ENCODE data around the gene TLN1.

The TLN1 gene

DNA sequence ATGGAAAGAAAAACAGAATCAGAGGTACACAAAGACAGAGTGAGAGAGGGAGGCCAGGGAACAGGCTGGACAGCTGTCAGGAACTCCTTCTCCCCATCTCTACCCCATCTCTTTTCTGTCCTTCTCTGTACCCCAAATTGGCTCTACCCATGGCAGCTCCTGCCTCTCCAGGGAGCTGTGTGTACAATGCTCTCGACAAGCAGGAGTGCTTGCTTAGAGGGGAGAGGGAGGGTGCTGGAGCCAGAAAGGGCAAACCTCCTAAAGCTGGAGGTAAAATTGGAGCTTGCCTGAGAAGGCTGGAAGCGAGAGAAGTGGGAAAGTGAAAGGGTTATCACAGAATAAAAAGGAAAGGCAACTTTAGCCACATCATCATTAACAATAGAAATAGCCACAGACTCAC lies 48.7 kb downstream of the TLN1 start:
- FAIRE-seq: no peak

- no peak for FAIRE-seq
Observed at GRCh38 chr9:35682520-35683315, 49.3 kb downstream of the TLN1 start.

DNA sequence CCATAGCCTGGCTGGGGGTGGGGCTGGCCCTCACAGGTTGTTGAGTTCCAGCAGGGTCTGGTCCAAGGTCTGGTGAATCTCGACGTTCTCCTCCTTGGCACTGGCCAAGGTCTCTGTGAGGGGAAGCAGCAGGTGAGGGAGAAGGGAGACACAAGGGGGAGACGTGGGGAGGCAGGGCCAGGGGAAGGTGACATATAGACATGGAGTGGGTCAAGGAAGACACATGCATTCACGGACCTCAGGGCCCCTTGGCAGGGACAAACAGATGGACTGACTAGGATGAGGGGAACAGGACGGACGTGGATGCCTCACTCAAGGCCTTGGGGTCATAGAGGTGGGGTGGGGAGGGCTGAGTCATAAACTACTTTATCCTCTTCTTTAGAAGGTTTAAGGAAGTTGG lies 49.9 kb downstream of the TLN1 start:
- FAIRE-seq: no peak

- FAIRE-seq: no peak
Observed at GRCh38 chr9:35681341-35682002, 50.5 kb downstream of the TLN1 start.

GRCh38 chr9:35680331-35681105 lies 51.5 kb downstream of the TLN1 start:
- no peak for FAIRE-seq

DNA sequence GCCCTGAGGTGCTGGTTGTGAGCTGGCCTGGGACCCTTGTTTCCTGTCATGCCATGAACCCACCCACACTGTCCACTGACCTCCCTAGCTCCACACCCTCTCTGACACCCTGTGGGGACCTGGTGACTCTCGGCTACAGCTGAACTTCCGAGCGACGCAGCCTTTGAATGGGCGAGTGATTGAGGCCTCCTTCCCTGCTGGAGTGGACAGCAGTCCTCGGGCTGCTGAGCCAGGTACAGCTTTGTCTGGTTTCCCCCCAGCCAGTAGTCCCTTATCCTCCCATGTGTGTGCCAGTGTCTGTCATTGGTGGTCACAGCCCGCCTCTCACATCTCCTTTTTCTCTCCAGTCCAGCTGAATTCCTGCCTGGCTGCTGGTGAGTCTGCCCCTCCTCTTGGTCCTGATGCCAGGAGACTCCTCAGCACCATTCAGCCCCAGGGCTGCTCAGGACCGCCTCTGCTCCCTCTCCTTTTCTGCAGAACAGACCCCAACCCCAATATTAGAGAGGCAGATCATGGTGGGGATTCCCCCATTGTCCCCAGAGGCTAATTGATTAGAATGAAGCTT lies 52.1 kb downstream of the TLN1 start:
- no peak for FAIRE-seq

- FAIRE-seq: no peak
Observed at GRCh38 chr9:35679091-35679490, 52.9 kb downstream of the TLN1 start.

GRCh38 chr9:35675732-35676392 lies 56.1 kb downstream of the TLN1 start:
- no peak for FAIRE-seq

DNA sequence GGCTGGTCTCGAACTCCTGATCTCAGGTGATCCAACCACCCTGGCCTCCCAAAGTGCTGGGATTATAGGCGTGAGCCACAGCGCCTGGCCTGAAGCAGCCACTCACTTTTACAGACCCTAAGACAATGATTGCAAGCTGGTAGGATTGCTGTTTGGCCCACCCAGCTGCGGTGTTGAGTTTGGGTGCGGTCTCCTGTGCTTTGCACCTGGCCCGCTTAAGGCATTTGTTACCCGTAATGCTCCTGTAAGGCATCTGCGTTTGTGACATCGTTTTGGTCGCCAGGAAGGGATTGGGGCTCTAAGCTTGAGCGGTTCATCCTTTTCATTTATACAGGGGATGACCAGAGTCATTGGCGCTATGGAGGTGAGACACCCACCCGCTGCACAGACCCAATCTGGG lies 56.8 kb downstream of the TLN1 start:
- no peak for FAIRE-seq

GRCh38 chr9:35674025-35674361 lies 58.0 kb downstream of the TLN1 start:
- FAIRE-seq: no peak

DNA sequence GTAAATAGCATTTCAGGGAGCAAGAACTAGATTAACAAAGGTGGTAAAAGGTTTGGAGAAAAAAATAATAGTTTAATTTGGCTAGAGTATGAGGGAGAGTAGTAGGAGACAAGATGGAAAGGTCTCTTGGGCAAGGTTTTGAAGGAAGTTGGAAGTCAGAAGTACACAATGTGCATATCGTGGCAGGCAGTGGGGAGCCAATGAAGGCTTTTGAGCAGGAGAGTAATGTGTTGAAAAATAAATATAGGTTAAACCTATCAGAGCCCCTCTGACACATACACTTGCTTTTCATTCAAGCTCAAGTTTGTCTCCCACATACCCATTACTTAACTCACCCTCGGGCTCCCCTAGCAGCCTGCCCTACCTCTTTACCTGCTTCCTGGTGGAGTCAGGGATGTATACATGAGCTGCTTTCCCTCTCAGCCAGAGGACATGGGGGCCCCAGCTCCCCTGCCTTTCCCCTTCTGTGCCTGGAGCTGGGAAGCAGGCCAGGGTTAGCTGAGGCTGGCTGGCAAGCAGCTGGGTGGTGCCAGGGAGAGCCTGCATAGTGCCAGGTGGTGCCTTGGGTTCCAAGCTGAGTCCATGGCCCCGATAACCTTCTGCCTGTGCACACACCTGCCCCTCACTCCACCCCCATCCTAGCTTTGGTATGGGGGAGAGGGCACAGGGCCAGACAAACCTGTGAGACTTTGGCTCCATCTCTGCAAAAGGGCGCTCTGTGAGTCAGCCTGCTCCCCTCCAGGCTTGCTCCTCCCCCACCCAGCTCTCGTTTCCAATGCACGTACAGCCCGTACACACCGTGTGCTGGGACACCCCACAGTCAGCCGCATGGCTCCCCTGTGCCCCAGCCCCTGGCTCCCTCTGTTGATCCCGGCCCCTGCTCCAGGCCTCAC lies 58.6 kb downstream of the TLN1 start, which contains the start of gene CA9:
Gene CA9, plus strand, starts transcription at position 797 of the 893 bp plus-strand sequence. Its CDS starts 32 bp downstream, at position 829.
- FAIRE-seq: no peak

GRCh38 chr9:35669331-35670145 lies 62.5 kb downstream of the TLN1 start:
- FAIRE-seq: no peak

DNA sequence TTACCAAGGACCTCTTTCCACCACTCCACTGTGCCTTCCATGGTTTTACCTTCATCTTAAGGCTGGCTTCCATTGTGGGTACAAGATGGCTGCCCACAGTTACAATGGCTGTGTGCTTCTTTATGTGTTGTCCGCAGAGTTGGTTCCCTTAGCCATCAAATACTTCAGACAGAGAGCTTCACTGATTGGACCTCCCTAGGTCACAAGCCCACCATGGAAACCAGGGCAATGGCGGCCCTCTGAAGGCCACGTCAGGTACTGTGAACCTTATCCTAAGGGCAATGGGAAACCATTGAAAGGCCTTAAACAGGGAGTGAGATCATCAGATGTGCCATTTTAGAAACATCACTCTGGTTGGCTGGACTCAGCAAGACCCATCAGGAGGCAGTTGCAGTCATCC lies 64.1 kb downstream of the TLN1 start:
- FAIRE-seq: no peak

GRCh38 chr9:35666549-35666948 lies 65.4 kb downstream of the TLN1 start:
- FAIRE-seq: no peak

- no peak for FAIRE-seq
Observed at GRCh38 chr9:35666045-35666444, 66.0 kb downstream of the TLN1 start.

DNA sequence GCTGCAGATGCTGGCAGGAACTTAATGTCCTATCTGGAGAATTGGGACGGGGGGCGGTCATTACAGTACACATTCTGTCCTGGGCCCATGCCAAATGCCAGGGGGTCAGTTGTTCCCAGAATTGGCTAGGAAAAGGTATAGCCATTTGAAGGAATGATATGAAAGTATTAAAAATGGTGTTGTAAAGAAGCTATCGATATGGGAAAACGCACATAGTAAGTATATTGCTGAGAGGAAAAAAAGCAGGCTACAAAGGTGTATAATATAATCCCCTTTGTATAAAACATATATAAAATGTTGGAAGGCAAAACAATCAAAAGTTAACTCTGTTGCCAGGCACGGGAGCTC lies 66.5 kb downstream of the TLN1 start:
- FAIRE-seq: no peak

DNA sequence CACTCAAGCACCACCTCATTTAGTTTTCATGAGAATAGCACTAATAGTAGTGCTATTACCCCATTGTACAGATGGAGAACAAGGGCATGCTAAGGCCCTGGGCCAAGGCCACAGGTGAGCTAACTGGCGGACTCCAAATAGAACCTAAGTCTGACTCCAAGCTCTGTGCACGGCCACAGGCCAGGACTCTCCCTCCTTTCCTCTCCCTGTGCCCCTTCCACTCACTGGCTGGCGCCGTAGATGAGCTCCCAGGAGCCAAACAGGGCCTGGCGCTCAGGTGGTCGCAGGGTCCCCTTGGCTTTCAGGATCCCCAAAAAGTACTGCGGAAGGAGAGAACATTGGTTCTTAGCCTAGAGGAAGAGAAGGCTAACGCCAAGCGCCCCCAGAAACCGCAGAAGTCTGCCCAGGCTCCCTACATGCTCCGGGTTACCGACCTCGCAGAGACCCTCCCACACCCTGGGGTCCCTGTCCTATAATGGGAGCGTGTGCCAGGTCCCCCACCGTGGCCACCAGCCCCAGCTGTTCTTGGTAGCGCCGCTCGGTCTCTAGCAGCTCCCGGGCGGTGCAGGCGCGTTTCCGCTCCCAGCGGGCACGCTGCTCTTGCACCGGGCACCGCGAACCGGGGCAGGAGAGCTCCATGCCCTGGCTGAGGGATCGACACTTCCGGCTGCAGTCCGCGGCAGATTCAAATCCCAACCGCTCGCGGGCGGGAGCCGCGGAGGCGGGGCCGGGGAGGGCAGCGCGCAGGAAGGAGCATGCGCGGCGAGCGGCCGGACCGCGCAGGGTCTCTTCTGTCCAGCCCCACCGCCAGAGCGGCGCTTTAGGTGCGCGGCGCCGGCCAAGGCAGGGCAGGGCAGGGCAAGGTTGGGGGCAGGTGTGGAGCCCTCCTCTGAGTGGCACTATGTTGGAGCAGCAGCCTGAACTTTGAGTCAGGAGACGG lies 67.2 kb downstream of the TLN1 start, which contains the start of gene ARHGEF39:
Gene ARHGEF39, minus strand, starts transcription at position 665 of the 940 bp plus-strand sequence. Its CDS starts 26 bp downstream, at position 639.
- FAIRE-seq: no peak

- no peak for FAIRE-seq
Observed at GRCh38 chr9:35662437-35662836, 69.6 kb downstream of the TLN1 start.

DNA sequence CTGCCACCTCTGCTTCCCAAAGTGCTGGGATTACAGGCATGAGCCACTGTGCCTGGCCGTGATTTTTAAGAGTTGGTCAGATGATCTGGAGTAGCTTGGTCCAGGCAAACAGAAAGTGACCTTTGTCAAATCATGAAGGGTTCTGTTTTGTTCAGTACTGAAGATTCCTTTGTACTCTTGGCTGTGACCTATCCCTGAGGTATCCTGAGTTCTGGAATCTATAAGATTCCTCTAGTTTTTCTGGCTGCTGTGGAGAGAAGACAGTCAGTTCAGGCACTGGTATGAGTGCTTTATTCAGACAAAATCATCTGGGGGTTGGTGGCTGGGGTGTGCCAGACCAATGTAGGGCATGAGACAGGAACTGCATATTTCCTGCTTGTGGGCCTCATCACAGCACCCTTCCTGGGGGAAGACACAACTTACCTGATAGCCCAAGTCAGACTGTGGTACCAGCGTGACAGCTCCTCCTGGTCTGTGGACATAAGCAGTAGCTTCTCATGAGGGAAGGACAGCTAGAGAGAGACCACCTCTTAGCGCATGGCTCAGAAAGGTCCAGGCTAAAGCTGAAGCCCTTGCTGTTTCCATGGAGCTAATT lies 70.1 kb downstream of the TLN1 start:
- no peak for FAIRE-seq
